GM19452 (cell line): ENCODE measurements around the gene IGF2BP2.

Experiments
- ATAC-seq: cut with Tn5 transposase; IDR thresholded peaks from one replicate; pipeline ENCODE4 v1.9.1; 2021; ENCODE audit not compliant: unreplicated experiment

IGF2BP2 gene

GRCh38 chr3:185737740-185738680 is 86.8 kb downstream of the IGF2BP2 start:
- ATAC-seq = no peak

DNA sequence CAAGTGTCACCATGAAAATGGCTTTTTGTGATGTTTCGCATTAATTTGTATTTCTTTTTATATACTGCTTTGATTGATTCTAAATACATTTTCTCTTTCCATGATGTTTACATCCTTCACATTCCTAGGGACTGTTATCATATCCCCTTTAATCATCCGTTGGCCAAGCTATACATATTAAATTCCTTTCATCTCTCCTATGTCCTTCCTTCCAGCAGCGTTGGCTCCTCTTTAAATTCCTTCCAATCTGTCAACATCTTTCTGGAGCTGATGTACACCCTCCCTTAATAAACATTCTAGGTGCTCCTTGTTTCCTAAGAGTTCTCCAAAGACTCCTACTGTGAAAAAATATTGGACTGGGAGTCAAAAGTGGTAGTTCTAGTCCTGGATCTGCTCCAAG is 87.8 kb downstream of the IGF2BP2 start:
- no peak for ATAC-seq

- ATAC-seq = no peak
Measured at GRCh38 chr3:185734725-185735096, 90.1 kb downstream of the IGF2BP2 start.

DNA sequence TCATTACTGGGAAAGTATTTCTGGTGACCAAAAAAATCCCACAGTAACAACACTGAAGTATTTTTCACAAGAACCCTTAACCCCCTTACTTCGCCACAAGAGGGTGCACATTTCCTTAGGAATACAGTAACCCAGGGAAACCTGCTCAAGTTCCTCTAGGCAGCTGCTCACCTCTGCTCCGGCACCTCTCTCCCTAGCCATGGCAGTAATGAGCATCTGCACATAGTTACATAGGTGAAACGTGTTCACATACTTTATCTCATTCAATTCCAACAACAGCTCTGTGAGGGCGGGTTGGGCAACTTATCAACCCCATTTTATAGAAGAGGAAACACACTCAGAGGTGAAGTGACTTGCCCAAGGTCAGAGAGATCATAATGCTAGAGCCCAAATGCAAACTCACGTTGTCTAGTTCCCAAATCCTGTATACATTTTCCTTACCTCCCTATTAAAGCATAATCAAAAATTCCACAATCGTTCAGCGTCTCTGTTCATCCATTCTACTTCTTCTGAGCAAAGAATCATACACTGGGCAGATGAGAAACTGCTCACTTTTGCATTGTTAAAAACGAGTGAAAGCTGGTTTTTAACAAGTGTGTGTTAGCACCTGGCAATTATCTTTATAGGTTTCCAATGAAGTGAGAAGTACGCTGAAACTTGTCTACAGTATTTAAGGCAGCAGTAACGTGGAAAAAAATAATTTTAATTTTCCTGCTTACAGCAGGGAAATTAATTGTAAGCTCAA is 90.7 kb downstream of the IGF2BP2 start:
- no peak for ATAC-seq

GRCh38 chr3:185732782-185733181 is 92.1 kb downstream of the IGF2BP2 start:
- no peak for ATAC-seq

GRCh38 chr3:185730550-185730949 is 94.3 kb downstream of the IGF2BP2 start:
- no peak for ATAC-seq

DNA sequence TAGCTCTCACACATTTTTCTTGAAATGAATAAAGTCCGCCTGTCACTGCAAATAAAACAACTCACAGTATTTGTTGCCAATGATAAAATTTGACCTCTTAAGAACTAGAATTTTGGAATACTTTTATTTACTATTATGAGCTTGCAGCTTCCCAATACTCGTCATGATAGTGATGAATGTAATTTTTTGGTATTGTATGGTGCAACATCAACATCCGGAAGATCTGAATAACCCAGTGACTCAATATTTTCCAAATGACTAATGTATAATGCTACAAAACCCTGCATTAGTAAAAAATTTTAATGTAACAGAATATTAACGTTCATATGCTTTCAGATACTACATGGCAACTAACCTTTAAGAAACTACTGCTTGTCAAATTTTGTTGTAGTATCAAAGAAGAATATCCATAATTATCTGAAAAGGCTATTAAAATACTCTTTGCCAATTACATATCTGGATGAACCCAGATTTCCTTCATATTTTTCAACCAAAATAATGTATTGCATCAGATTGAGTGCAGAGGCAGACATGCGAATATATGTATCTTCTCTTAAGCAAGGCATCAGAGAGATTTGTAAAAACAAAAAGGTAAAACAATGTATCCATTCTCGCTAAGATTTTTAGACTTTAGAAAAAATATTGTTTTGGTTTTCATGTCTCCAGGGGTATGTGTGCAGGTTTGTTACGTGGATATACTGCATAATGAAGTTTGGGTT is 95.3 kb downstream of the IGF2BP2 start:
- no peak for ATAC-seq

DNA sequence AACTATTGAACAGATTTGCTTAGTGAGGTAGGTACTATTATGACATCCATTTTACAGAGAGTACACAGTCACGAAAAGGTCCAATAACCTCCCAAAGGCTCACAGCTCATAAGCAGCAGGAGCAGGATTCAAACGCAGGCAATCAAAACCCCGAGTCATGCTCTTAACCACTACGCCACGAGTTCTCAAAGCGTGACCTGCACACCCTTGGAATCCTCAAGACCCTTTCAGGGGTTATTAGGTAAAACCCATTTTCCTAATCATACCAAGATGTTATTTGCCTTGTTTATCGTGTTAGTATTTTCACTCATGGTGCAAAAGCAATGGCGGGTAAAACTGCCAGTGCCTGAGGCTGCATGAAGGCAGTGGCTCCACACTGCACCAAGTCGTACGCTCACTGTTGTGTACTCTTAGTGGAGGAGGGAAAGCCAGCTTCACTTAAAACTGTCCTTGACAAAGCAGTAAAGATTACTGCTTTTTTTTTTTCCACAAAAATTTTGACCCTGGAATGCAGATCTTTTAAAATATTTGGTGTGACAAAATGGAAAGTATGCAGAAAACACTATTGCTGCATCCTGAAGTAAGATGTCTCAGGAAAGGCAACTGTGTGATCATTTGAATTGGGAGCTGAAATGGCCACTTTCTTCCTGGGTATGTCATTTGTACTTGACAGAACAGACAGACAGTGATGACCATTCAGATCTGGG is 96.1 kb downstream of the IGF2BP2 start:
- ATAC-seq = no peak

DNA sequence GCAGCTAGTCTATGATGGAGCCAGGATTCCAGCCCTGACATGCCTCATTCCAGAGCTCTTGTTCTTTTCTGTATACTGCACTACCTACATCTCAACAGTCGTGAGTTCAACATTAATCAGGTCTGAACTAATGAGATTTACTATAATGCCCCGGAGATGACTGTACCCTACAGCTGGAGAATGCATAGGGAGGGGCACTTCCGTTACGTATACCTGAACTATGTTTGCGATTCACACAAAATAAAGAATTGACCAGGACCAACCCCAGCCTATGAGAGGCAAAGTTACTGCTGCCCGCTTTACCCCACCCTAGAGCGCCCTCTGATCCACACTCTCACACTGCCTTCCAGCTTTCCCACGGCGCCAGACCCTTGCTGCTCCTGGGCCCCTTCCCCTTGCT is 97.0 kb downstream of the IGF2BP2 start:
- ATAC-seq = no peak

DNA sequence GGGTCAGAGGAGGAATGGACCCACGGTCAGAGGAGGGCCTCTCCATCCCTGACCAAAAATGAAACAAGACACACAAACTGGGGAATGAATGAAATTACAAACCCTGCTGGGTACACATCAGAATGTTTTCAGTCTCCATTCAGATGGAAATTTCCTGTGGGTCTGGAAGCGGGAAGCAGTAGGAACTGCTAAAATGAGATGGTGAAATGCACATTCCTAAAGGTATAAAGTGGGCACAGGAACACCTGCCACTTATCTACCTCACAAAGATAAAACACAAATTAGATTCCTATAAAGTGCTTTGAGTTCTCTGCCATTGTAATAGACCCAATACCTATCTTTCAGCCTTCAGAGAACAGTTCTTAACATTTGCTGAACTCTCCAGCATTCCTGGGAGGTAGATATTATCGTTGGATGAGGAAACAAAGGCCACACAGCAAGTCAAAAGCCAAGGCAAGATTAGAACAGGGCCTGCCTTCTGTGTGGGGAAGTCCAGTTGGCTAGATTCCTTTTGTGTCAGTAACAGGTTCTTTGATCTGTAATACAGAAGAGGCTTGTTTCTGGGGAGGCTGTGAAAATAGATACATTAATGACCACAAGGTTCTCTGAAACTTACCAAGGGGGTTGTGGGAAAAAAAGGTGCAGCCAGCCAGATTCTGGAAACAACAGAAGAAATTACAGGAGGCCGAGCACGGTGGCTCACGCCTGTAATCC is 98.4 kb downstream of the IGF2BP2 start:
- no peak for ATAC-seq

DNA sequence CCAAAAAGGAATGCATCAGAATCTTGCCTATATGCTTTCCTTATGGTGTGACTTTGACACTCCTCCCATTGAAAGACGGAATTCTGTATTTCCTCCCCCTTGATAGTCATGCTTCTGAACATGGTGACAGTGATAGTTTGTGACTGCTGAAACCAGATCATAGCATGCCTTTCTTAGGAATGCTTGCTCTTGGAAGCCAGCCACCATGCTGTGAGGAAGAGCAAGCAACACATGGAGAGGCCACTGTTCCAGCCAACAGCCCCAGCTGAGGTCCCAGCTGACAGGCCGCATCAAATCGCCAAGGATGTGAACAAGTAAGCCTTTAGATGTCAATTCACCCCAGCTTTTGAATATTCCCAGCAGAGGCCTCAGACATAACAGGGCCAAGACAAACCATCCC is 100.1 kb downstream of the IGF2BP2 start:
- ATAC-seq = no peak

DNA sequence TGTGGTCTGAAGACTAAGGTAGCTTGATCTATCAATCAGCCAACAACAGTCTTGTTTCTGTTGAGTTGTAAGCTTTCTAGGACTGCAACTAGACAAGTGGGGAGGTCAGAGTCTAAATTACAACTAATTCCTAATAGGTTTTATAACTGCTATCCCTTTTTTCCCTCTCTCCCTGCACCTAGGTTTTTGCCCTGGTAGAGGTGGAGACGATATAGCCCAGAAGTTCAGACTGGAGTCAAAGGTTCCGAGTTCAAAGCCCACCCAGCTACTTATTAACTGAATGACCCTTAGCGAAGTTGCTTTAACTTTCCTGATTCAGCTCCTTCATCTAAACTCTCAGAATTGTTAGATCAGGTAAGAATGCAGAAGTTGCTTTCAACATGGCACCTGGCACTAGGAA is 100.6 kb downstream of the IGF2BP2 start:
- ATAC-seq = no peak

- ATAC-seq = no peak
Measured at GRCh38 chr3:185722881-185723280, 102.0 kb downstream of the IGF2BP2 start.

GRCh38 chr3:185721970-185722369 is 102.9 kb downstream of the IGF2BP2 start:
- ATAC-seq = no peak

DNA sequence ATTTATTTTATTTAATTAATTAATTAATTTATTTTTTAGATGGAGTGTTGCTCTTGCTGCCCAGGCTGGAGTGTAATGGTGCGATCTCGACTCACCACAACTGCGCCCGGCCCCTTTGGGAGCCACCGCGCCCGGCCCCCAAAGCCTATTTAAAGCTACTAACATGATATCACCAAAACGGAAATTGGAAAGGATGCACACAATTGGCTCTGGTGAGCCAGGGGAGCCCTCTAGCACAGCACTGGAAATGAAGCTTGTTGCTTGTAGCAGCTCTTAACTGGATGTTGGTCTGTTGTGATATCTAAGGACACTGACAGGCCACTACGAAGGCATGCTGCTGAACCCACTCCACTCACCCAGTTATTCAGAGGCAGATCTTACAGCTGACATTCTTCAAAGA is 104.5 kb downstream of the IGF2BP2 start:
- no peak for ATAC-seq

GRCh38 chr3:185718736-185719593 is 105.9 kb downstream of the IGF2BP2 start:
- no peak for ATAC-seq

DNA sequence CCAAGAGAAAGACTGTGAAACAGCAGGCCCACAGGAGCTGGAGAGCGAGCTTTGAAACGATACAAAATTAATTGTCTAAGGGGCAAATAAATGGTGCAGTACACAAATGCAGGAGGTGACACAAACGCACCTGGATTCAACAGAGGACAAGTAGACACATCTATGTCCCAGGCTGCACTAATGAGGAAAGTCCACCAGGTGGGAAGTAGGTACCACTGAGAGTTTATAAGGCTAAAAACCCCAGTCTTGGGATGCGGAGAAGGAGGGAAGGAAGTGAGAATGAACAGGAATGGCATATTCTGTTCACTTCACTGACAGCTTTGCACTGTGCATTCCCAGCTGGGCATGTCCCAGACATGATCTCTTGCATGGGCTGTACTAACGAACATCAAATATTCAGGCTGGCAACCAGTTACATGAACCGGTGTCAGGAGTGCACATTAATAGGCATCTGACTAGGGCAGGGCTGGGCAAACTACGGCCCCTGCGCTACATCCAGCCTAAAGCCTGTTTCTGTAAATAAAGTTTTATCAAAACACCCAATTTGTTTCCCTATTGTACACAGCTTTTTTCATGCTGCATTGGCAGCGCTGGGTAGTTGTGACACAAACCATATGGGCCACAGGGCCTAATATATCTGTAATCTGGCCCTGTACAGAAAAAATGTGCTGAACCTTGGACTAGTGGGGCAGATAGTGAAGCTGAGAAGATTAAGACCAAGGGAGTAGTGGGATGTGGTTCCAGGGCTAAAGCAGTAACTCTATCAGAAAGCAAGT is 107.0 kb downstream of the IGF2BP2 start:
- no peak for ATAC-seq

DNA sequence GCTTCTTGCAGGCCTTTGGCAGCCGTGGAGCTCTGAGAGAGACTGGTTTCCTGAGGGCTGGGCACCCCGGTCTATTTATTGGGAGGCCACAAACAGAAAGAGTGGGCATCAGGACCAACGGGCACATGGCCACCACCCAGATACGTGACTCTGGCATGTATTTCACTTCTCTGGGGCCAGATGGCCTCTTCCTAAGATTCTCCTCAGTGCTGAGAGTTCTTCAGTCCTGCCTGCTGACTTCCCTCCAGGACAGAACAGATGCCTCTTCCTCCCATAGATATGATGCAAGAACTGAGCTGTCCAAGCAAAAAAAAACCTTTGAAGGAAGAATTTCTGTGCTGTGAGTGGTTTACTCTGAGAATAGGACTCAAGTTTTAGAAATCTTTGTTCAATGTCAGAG is 107.7 kb downstream of the IGF2BP2 start:
- ATAC-seq = no peak
